Neural progenitor cell (in vitro differentiated cells): ENCODE results near the gene APAF1.

ENCODE experiments used
- CTCF ChIP-seq: fragments of 200-600 bp; sonication (generic); IDR thresholded peaks from 2 replicates; pipeline ENCODE4 v1.5.1; 2017; ENCODE audit warnings: antibody characterized with exemption, mild to moderate bottlenecking
- EZH2 ChIP-seq: fragments of 200-600 bp; sonication (generic); IDR thresholded peaks from 2 replicates; pipeline ENCODE4 v1.6.1; 2017; ENCODE audit warnings: antibody characterized with exemption, mild to moderate bottlenecking, moderate library complexity

- TF ChIP-seq EZH2 = no peak
- TF ChIP-seq CTCF = no peak
Observed at GRCh38 chr12:98638009-98638408, 7.1 kb upstream of the APAF1 start.
